ENCODE measurements around the gene CAMTA1. TPM values are rescaled to one million over a fixed set of nuclear protein-coding genes. Genes with fewer than 3 reads are reported as not detected.

CAMTA1 gene
- total RNA-seq, 1 donor from 2014 or later: 99.0 TPM

DNA sequence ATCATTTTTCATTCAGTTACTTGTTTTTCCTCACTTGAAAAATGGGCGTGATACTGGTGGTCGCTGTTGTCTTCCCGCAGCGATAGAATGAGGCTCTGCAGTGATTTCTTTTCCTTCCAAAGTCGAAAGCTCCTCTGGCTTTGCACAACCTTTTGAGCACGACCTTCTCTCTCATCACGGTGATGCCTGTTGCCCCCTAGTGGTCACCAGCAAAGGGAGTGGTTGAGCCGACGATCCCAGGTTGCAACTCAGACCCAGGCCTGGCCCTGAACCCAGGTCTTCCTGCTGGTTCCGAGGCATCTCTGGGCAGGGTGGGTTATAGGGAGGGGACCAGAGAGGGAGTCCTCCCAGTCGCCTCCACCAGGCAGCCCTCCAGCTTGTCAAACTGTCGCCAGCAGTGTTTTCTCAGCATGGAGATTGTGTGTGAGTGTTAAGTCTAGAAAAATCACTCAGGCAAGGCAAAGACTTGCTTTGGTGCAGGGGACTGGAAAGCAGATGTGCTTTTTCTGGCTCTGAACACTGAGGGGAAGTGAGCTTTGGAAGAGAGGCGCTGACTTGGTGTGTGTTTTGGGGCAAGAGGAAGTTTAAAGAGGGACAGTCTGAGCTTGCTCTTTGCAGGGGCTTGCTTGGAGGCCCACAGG lies 285.3 kb downstream of the CAMTA1 start:
- DNase-seq (ENCODE audit: low spot score, unreplicated experiment): peak; percentile 49
- peaks cover 68% of the 10 kb centered on the region for H3K27me3 Mint-ChIP-seq
- no peaks in the 10 kb centered on the region for H3K36me3 Mint-ChIP-seq (ENCODE audit: insufficient read depth)
- TF ChIP-seq CTCF (IDR thresholded peaks at IDR 0.05; ENCODE audit: unreplicated experiment): peak; percentile 86
- no peak overlapping the region for H3K27ac Mint-ChIP-seq
- H3K4me3 Mint-ChIP-seq (ENCODE audit: low read depth): peak overlapping the region; percentile 40
- no peaks in the 10 kb centered on the region for H3K9me3 Mint-ChIP-seq (ENCODE audit: low read depth)
- peaks cover 5% of the 10 kb centered on the region for H3K4me1 Mint-ChIP-seq (ENCODE audit: low read depth)

DNA sequence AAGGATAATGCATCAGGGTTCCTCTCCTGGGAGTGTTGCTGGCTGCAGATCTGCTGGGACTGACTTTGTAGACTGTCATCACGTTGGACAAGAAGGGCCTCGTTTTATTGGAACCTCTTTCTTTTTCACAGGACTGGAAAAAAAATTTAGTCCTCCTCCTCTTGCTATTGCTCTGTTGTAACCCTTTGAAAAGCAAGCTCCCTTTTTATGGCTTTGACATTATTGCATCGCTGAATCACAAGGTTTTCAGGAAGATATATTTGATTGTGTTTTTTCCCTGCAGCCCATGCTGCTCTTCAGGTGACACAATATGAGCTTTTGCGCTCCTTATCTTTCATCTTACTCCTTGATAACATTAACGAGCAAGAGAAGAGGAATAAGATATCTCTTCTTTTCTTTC lies 290.9 kb downstream of the CAMTA1 start:
- peaks cover 16% of the 10 kb centered on the region for H3K9me3 Mint-ChIP-seq (ENCODE audit: low read depth)
- no peak for DNase-seq (ENCODE audit: low spot score, unreplicated experiment)
- no peak for TF ChIP-seq CTCF (IDR thresholded peaks at IDR 0.05; ENCODE audit: unreplicated experiment)
- peaks cover 40% of the 10 kb centered on the region for H3K27me3 Mint-ChIP-seq
- no peak overlapping the region for H3K4me3 Mint-ChIP-seq (ENCODE audit: low read depth)
- no peak overlapping the region for H3K27ac Mint-ChIP-seq
- H3K36me3 Mint-ChIP-seq (ENCODE audit: insufficient read depth): peaks cover 3% of the 10 kb centered on the region
- no peaks in the 10 kb centered on the region for H3K4me1 Mint-ChIP-seq (ENCODE audit: low read depth)

DNA sequence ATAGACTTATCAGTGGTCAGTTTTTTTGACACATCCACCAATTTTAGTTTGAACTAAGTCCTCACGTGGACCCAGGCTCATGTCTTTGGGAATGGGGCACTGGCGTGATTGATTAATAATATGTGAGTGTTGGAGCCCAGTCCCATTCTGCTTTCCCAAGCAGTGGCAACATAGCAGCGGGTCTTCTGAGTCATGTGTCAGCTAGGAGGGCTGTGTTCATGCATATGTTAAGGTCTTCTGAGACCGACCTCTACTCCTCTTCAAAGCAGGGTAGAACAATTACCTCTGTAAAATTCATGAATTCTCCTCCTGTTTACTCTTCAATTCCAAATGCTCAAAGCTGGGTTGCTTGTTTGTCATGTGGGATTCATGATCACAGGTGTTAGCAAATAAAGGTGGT lies 291.3 kb downstream of the CAMTA1 start:
- peaks cover 39% of the 10 kb centered on the region for H3K27me3 Mint-ChIP-seq
- TF ChIP-seq CTCF (IDR thresholded peaks at IDR 0.05; ENCODE audit: unreplicated experiment): no peak
- no peak overlapping the region for H3K4me3 Mint-ChIP-seq (ENCODE audit: low read depth)
- no peak for DNase-seq (ENCODE audit: low spot score, unreplicated experiment)
- no peaks in the 10 kb centered on the region for H3K4me1 Mint-ChIP-seq (ENCODE audit: low read depth)
- peaks cover 3% of the 10 kb centered on the region for H3K36me3 Mint-ChIP-seq (ENCODE audit: insufficient read depth)
- H3K9me3 Mint-ChIP-seq (ENCODE audit: low read depth): peaks cover 16% of the 10 kb centered on the region
- H3K27ac Mint-ChIP-seq: no peak overlapping the region

GRCh38 chr1:7077136-7077535 lies 291.9 kb downstream of the CAMTA1 start:
- no peaks in the 10 kb centered on the region for H3K4me1 Mint-ChIP-seq (ENCODE audit: low read depth)
- peaks cover 35% of the 10 kb centered on the region for H3K27me3 Mint-ChIP-seq
- no peak for TF ChIP-seq CTCF (IDR thresholded peaks at IDR 0.05; ENCODE audit: unreplicated experiment)
- DNase-seq (ENCODE audit: low spot score, unreplicated experiment): no peak
- peaks cover 3% of the 10 kb centered on the region for H3K36me3 Mint-ChIP-seq (ENCODE audit: insufficient read depth)
- no peak overlapping the region for H3K4me3 Mint-ChIP-seq (ENCODE audit: low read depth)
- no peak overlapping the region for H3K27ac Mint-ChIP-seq
- peaks cover 16% of the 10 kb centered on the region for H3K9me3 Mint-ChIP-seq (ENCODE audit: low read depth)

- no peaks in the 10 kb centered on the region for H3K4me1 Mint-ChIP-seq (ENCODE audit: low read depth)
These were observed 292.7 kb downstream of the CAMTA1 start for GRCh38 chr1:7077970-7078369.

More at GRCh38 chr1:7077970-7078369, 292.7 kb downstream of the CAMTA1 start:
- no peak for TF ChIP-seq CTCF (IDR thresholded peaks at IDR 0.05; ENCODE audit: unreplicated experiment)
- H3K9me3 Mint-ChIP-seq (ENCODE audit: low read depth): peaks cover 16% of the 10 kb centered on the region
- DNase-seq (ENCODE audit: low spot score, unreplicated experiment): no peak
- no peak overlapping the region for H3K4me3 Mint-ChIP-seq (ENCODE audit: low read depth)
- no peak overlapping the region for H3K27ac Mint-ChIP-seq
- H3K36me3 Mint-ChIP-seq (ENCODE audit: insufficient read depth): peaks cover 3% of the 10 kb centered on the region
- peaks cover 32% of the 10 kb centered on the region for H3K27me3 Mint-ChIP-seq

All from progenitor cell of endocrine pancreas (in vitro differentiated cells).